Endothelial cell of umbilical vein (primary cell): ENCODE data around the gene YAE1. TPM values are rescaled to one million over a fixed set of nuclear protein-coding genes. Genes with fewer than 3 reads are reported as not detected.

Experiments
- BruUV-seq: library from RNA; stranded (reverse); fragments of 400-500 nt; replicated peaks from 2 replicates; lab custom pipeline; 2021; lab: Mats Ljungman, UMichigan
- CTCF ChIA-PET: fragments of 300-600, 350-600 bp; sonication (Branson Sonifier 250); formaldehyde crosslinking; loops from one replicate; lab custom pipeline; 2021; ENCODE audit warnings: antibody characterized with exemption, inconsistent platforms; lab: Charles Lee
- POLR2A ChIA-PET: fragments of 300-600, 350-600 bp; sonication (Branson Sonifier 250); formaldehyde crosslinking; loops from one replicate; lab custom pipeline; 2021; ENCODE audit warnings: antibody characterized with exemption, inconsistent platforms; lab: Charles Lee
- DNase-seq: peaks from one replicate; pipeline ENCODE4 v3.0.0-alpha.2; 2011; ENCODE audit warnings: low read depth, low spot score
- FAIRE-seq: peaks from 2 replicates; lab custom pipeline; 2011; peaks lifted over from hg19 to GRCh38; lab: Jason Lieb, UNC
- H2AFZ ChIP-seq: 2 replicates; pipeline ENCODE4 v1.6.0; 2012; ENCODE audit warnings: low read depth, low read length, control low read depth, inconsistent platforms
- H3K27ac ChIP-seq: 2 replicates; pipeline ENCODE4 v1.5.1; 2011; ENCODE audit warnings: low read depth, mild to moderate bottlenecking, control low read depth, low read length, moderate library complexity; ENCODE audit not compliant: insufficient read depth
- H3K27me3 ChIP-seq, 2 experiments: 2 replicates each; pipeline versions ENCODE4 v1.6.0 to v1.6.1; 2011; ENCODE audit warnings: low read length in 2 of 2, mixed read lengths in 1 of 2; ENCODE audit not compliant: control insufficient read depth in 2 of 2, insufficient read depth in 2 of 2
- H3K36me3 ChIP-seq, 2 experiments: 2 replicates in 1 of 2; 3 replicates in 1 of 2; pipeline ENCODE4 v1.5.1; 2011; ENCODE audit warnings: low read length in 2 of 2, mild to moderate bottlenecking in 1 of 2, moderate library complexity in 1 of 2; ENCODE audit not compliant: control insufficient read depth in 2 of 2, insufficient read depth in 2 of 2; ENCODE audit errors: extremely low read depth in 1 of 2
- H3K4me1 ChIP-seq: 3 replicates; pipeline ENCODE4 v1.5.1; 2011; ENCODE audit warnings: mild to moderate bottlenecking, low read length; ENCODE audit not compliant: control insufficient read depth, insufficient read depth; ENCODE audit errors: extremely low read depth
- H3K4me2 ChIP-seq: 2 replicates; pipeline ENCODE4 v1.6.1; 2011; ENCODE audit warnings: low read length, control low read depth, mixed read lengths; ENCODE audit not compliant: insufficient read depth
- H3K4me3 ChIP-seq, 3 experiments: fragments of 200-600 bp in 1 of 3; sonication (generic), shearing (Covaris generic) in 1 of 3; replicated peaks in 1 of 3; 2 replicates each; pipeline ENCODE4 v1.5.1; 2011 to 2016; ENCODE audit warnings: control low read depth in 3 of 3, low read length in 3 of 3, mild to moderate bottlenecking in 2 of 3, inconsistent platforms in 1 of 3, low read depth in 1 of 3, moderate library complexity in 1 of 3; ENCODE audit not compliant: insufficient read depth in 1 of 3
- H3K79me2 ChIP-seq: 2 replicates; pipeline ENCODE4 v1.6.0; 2012; ENCODE audit warnings: low read length, inconsistent platforms; ENCODE audit not compliant: control insufficient read depth, insufficient read depth
- H3K9ac ChIP-seq: replicated peaks from 2 replicates; pipeline ENCODE3; 2011; ENCODE audit warnings: low read length, control low read depth; ENCODE audit not compliant: insufficient read depth; ENCODE audit errors: extremely low read depth
- H3K9me1 ChIP-seq: replicated peaks from 3 replicates; pipeline ENCODE4 v1.6.0; 2011; ENCODE audit warnings: mild to moderate bottlenecking, low read length; ENCODE audit not compliant: control insufficient read depth, insufficient read depth; ENCODE audit errors: extremely low read depth
- H3K9me3 ChIP-seq: replicated peaks from 2 replicates; pipeline ENCODE4 v1.5.1; 2012; ENCODE audit warnings: low read length, inconsistent platforms; ENCODE audit not compliant: control insufficient read depth, insufficient read depth
- H4K20me1 ChIP-seq: replicated peaks from 2 replicates; pipeline ENCODE3; 2011; ENCODE audit warnings: mild to moderate bottlenecking, low read length; ENCODE audit not compliant: control insufficient read depth, insufficient read depth; ENCODE audit errors: extremely low read depth
- EZH2 ChIP-seq: IDR thresholded peaks from 2 replicates; pipeline ENCODE4 v1.6.1; 2012; ENCODE audit warnings: borderline replicate concordance, low read depth, mild to moderate bottlenecking, moderate library complexity, low read length, inconsistent platforms; ENCODE audit not compliant: severe bottlenecking
- FOS ChIP-seq: IDR thresholded peaks from 2 replicates; pipeline ENCODE4 v1.6.1; 2011; ENCODE audit warnings: mild to moderate bottlenecking, low read length, moderate library complexity, borderline replicate concordance; ENCODE audit not compliant: insufficient read depth
- GATA2 ChIP-seq: IDR thresholded peaks from 2 replicates; pipeline ENCODE4 v1.7.0; 2011; ENCODE audit warnings: low read depth, mild to moderate bottlenecking, moderate library complexity, mixed read lengths, low read length; ENCODE audit not compliant: insufficient read length, insufficient read depth
- JUN ChIP-seq: IDR thresholded peaks from 2 replicates; pipeline ENCODE4 v1.6.1; 2011; ENCODE audit warnings: borderline replicate concordance, low read depth; ENCODE audit not compliant: insufficient read length, insufficient read depth
- MYC ChIP-seq: IDR thresholded peaks from one replicate; pipeline ENCODE4 v1.6.1; 2011; ENCODE audit warnings: mild to moderate bottlenecking, low read depth, low read length
- POLR2A ChIP-seq: IDR thresholded peaks from 2 replicates; pipeline ENCODE4 v1.6.1; 2012; ENCODE audit warnings: low read depth, mild to moderate bottlenecking, control low read depth, low read length
- POLR2AphosphoS5 ChIP-seq: IDR thresholded peaks from 2 replicates; pipeline ENCODE4 v1.6.1; 2012; ENCODE audit warnings: low read depth, mild to moderate bottlenecking, control low read depth, low read length, moderate library complexity; ENCODE audit not compliant: insufficient read depth
- dilution Hi-C: fragments of 300-500 bp; cut with MboI; formaldehyde crosslinking; loops from one replicate; pipeline ENCODE4 v1.15.0; 2019; ENCODE audit warnings: low sequenced_read_pairs; ENCODE audit not compliant: extremely low pct_ligation_motif_present
- intact Hi-C: fragments of 100-400 bp; cut with micrococcal nuclease; formaldehyde crosslinking; loops from one replicate; pipeline ENCODE4 v1.10.0; 2022
- polyA plus RNA-seq, 4 experiments: library from polyadenylated mRNA; depleted of rRNA in 3 of 4; stranded (reverse) in 3 of 4; unstranded in 1 of 4; fragments of >200 nt; gene quantifications; 2 replicates each; pipeline versions ENCODE4 v1.2.1 to v1.2.3, GENCODE V29; 2011 to 2012; ENCODE audit warnings: missing spikeins in 1 of 4
- total RNA-seq: library from RNA; stranded (reverse); gene quantifications from 2 replicates; pipeline ENCODE4 v1.2.3, GENCODE V29; 2021
- TF ChIP-seq, protein P1 (sequence below): IDR thresholded peaks from 2 replicates; pipeline ENCODE4 v1.6.1; 2011; ENCODE audit not compliant: insufficient read depth, insufficient read length
- TF ChIP-seq, protein P2 (sequence below), 2 donors: IDR thresholded peaks; 1 replicate in 1 of 2; 2 replicates in 1 of 2; pipeline ENCODE4 v1.5.1; 2011; ENCODE audit warnings: low read length in 2 of 2, mild to moderate bottlenecking in 2 of 2, moderate library complexity in 2 of 2, control low read depth in 1 of 2, inconsistent platforms in 1 of 2, low read depth in 1 of 2; ENCODE audit not compliant: insufficient read depth in 1 of 2; ENCODE audit errors: extremely low read depth in 1 of 2

Gene YAE1
- total and polyA plus RNA-seq, 2 donors (not counting 3 experiments of a cell fraction or from before 2014, with no cell fraction given), result 13.3 to 20.7 TPM

DNA sequence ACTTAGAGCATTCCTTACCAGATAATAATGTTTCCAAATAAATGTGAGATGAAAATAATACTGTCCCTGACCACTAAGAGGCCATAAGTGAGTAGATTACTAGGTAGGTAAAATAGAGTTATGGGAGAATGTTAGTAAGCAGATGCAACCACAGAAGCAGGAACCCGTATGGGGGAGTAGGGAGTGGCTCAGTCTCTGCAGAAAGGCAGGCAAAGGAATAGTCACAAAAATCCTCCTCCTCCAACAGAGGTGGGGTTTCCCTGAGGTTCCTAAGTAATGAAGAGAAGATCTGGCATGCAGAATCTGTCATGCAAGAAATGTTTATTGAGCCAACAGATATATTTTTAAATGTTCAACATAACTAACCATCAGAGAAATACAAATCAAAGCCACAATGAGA, 9.0 kb upstream of the YAE1 start:
- no peak overlapping the region for H3K4me2 ChIP-seq
- dilution Hi-C loops, result no loop called here
- no peaks in the 10 kb centered on the region for H3K36me3 ChIP-seq
- H3K9me1 ChIP-seq, result no peaks in the 10 kb centered on the region
- no TSS peak for BruUV-seq
- H4K20me1 ChIP-seq, result no peaks in the 10 kb centered on the region
- no peak overlapping the region for H2AFZ ChIP-seq
- H3K4me3 ChIP-seq, result no peak overlapping the region
- DNase-seq, result no peak
- no peaks in the 10 kb centered on the region for H3K9me3 ChIP-seq
- ChIA-PET CTCF (no interaction called here), POLR2A (no interaction called here)
- FAIRE-seq, result no peak
- TF ChIP-seq POLR2AphosphoS5 (no peak), GATA2 (no peak), POLR2A (no peak), MYC (no peak), FOS (no peak), EZH2 (no peak), JUN (no peak)
- TF ChIP-seq, protein P1, sequence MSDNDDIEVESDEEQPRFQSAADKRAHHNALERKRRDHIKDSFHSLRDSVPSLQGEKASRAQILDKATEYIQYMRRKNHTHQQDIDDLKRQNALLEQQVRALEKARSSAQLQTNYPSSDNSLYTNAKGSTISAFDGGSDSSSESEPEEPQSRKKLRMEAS, result no peak
- TF ChIP-seq, protein P2, sequence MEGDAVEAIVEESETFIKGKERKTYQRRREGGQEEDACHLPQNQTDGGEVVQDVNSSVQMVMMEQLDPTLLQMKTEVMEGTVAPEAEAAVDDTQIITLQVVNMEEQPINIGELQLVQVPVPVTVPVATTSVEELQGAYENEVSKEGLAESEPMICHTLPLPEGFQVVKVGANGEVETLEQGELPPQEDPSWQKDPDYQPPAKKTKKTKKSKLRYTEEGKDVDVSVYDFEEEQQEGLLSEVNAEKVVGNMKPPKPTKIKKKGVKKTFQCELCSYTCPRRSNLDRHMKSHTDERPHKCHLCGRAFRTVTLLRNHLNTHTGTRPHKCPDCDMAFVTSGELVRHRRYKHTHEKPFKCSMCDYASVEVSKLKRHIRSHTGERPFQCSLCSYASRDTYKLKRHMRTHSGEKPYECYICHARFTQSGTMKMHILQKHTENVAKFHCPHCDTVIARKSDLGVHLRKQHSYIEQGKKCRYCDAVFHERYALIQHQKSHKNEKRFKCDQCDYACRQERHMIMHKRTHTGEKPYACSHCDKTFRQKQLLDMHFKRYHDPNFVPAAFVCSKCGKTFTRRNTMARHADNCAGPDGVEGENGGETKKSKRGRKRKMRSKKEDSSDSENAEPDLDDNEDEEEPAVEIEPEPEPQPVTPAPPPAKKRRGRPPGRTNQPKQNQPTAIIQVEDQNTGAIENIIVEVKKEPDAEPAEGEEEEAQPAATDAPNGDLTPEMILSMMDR (IDR thresholded peaks at IDR 0.05; ENCODE audit: extremely low read depth in 1 of 2, insufficient read depth in 1 of 2, low read depth in 1 of 2, low read length in 2 of 2), result no peak
- no peak overlapping the region for H3K9ac ChIP-seq
- H3K79me2 ChIP-seq, result no peaks in the 10 kb centered on the region
- H3K27ac ChIP-seq, result no peak overlapping the region
- H3K4me1 ChIP-seq, result no peaks in the 10 kb centered on the region
- intact Hi-C loops, result no loop called here
- peaks cover 21 to 22% of the 10 kb centered on the region in 2 experiments for H3K27me3 ChIP-seq
